Ascending aorta (tissue), 2 donors: Measurements from ENCODE around the gene PDCL2. TPM values are rescaled to one million over a fixed set of nuclear protein-coding genes. Genes with fewer than 3 reads are reported as not detected.

Experiments used
- DNase-seq, 2 donors: peaks; one replicate each; pipeline ENCODE4 v3.0.0-alpha.2; 2019; ENCODE audit warnings: low spot score in 2 of 2
- H3K27ac ChIP-seq, 2 donors: fragments of 200-600 bp; sonication (generic); one replicate each; pipeline ENCODE4 v1.5.1; 2016 to 2017; ENCODE audit warnings: mild to moderate bottlenecking in 1 of 2
- H3K27me3 ChIP-seq: fragments of 200-600 bp; sonication (generic); one replicate; pipeline ENCODE4 v1.5.1; 2017
- H3K36me3 ChIP-seq, 2 donors: fragments of 200-600 bp; sonication (generic); one replicate each; pipeline ENCODE4 v1.5.1; 2016
- H3K4me1 ChIP-seq, 2 donors: fragments of 200-600 bp; sonication (generic); one replicate each; pipeline ENCODE4 v1.5.1; 2016 to 2017; ENCODE audit warnings: mild to moderate bottlenecking in 1 of 2
- H3K4me3 ChIP-seq, 2 donors: fragments of 200-600 bp; sonication (generic); one replicate each; pipeline ENCODE4 v1.5.1; 2016 to 2017; ENCODE audit warnings: mild to moderate bottlenecking in 1 of 2
- H3K9me3 ChIP-seq, 2 donors: fragments of 200-600 bp; sonication (generic); one replicate each; pipeline ENCODE4 v1.5.1; 2016
- intact Hi-C: fragments of 100-400 bp; cut with DNase I; formaldehyde crosslinking; loops from one replicate; pipeline ENCODE4 v1.15.1; 2023
- total RNA-seq: library from RNA; depleted of rRNA; stranded (reverse); fragments of >200 nt; gene quantifications from one replicate; pipeline ENCODE4 v1.1.0, GENCODE V29; 2016
- TF ChIP-seq, protein P1 (sequence below), 3 experiments: fragments of 200-600 bp in 2 of 3; fragments of 450-650 bp in 1 of 3; sonication (generic) in 2 of 3; IDR thresholded peaks; one replicate each; pipeline ENCODE4 v1.5.1; 2016 to 2019; ENCODE audit warnings: antibody characterized with exemption in 3 of 3, mild to moderate bottlenecking in 1 of 3, moderate library complexity in 1 of 3

PDCL2 gene
- total RNA-seq, 1 donor from 2014 or later = not detected

DNA sequence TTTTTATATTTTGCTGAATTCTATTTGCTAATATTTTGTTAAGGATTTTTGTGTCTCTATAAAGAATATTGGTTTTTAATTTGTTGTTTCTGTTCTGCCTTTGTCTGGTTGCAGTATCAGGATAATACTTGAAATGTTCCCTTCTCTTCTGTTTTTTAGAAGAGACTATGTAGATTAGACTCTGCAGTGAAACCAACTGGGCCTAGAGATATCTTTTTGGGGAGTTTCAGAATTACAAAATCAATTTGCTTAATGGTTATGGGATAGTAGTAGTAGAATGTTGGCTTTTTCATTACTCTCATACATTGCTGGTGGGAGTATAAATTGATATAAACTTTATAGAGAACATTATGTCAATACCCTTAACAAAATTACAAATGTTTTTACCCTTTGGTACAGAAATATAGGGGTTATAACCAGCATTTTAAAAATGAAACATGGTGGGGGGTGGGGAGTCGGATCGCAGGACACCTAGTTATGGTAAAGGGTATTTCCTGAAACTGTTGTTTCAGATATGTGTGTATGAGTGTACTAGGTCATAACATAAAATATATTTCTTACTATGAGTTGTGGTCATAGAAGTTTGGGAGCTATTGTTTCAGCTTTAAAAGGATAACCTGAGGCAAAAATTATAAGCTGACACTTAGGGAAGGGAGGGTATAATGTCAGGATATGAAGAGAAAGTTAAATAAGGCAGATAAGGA lies 74.4 kb downstream of the PDCL2 start:
- Histone ChIP-seq H3K4me1 (no peaks in the 10 kb centered on the region), H3K4me3 (no peak overlapping the region), H3K9me3 (no peaks in the 10 kb centered on the region), H3K27me3 (no peaks in the 10 kb centered on the region), H3K36me3 (no peaks in the 10 kb centered on the region), H3K27ac (no peak overlapping the region)
- no peak for DNase-seq
- intact Hi-C loops = no loop called here
- TF ChIP-seq, protein P1, sequence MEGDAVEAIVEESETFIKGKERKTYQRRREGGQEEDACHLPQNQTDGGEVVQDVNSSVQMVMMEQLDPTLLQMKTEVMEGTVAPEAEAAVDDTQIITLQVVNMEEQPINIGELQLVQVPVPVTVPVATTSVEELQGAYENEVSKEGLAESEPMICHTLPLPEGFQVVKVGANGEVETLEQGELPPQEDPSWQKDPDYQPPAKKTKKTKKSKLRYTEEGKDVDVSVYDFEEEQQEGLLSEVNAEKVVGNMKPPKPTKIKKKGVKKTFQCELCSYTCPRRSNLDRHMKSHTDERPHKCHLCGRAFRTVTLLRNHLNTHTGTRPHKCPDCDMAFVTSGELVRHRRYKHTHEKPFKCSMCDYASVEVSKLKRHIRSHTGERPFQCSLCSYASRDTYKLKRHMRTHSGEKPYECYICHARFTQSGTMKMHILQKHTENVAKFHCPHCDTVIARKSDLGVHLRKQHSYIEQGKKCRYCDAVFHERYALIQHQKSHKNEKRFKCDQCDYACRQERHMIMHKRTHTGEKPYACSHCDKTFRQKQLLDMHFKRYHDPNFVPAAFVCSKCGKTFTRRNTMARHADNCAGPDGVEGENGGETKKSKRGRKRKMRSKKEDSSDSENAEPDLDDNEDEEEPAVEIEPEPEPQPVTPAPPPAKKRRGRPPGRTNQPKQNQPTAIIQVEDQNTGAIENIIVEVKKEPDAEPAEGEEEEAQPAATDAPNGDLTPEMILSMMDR (IDR thresholded peaks at IDR 0.05) = no peak

DNA sequence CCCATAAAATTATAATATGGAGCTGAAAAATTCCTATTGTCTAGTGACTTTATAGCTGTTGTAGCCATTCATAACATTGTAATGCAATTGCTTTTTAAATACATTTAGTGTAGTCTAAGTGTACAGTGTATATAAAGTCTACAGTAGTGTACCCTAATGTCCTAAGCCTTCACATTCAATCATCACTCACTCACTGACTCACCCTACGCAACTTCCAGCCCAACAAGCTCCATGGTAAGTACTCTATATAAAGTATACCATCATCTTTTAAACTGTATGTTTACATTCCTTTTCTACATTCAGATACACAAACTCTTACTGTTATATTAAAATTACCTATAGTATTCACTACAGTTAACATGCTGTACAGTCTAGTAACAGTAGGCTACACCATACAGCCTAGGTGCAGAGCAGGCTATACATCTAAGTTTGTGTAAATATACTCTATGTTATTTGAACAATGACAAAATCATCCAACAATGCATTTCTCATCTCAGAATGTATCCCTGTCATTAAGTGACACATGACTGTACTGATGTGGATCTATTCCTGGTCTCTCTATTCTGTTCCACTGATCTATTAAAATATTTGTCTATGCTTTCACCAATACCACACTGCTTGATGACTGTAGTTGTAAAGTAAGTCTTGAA lies 79.0 kb downstream of the PDCL2 start:
- Histone ChIP-seq H3K27me3 (no peaks in the 10 kb centered on the region), H3K4me3 (no peak overlapping the region), H3K4me1 (no peaks in the 10 kb centered on the region), H3K27ac (no peak overlapping the region), H3K36me3 (no peaks in the 10 kb centered on the region), H3K9me3 (no peaks in the 10 kb centered on the region)
- intact Hi-C loops = no loop called here
- no peak for DNase-seq
- TF ChIP-seq, protein P1 (IDR thresholded peaks at IDR 0.05) = no peak

DNA sequence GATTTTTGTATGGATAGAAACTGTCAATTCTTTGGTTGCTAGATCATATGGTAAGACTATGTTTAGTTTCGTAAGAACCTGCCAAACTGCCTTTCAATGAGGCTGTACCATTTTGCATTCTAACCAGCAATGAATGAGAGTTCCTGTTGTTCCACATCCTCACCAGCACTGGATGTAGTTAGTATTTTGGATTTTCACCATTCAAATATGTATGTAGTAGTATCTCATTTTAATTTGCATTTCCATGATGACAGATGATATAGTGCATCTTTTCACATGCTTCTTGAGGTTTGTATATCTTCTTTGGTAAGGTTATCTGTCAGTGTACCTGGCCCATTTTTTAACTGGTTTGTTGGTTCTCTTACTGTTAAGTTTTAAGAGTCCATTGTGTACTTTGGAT lies 80.0 kb downstream of the PDCL2 start:
- Histone ChIP-seq H3K27ac (no peak overlapping the region), H3K27me3 (no peaks in the 10 kb centered on the region), H3K4me1 (no peaks in the 10 kb centered on the region), H3K9me3 (no peaks in the 10 kb centered on the region), H3K36me3 (peaks cover 0 to 3% of the 10 kb centered on the region in 2 donors), H3K4me3 (no peak overlapping the region)
- intact Hi-C loops = no loop called here
- no peak for DNase-seq
- TF ChIP-seq, protein P1 (IDR thresholded peaks at IDR 0.05) = no peak

DNA sequence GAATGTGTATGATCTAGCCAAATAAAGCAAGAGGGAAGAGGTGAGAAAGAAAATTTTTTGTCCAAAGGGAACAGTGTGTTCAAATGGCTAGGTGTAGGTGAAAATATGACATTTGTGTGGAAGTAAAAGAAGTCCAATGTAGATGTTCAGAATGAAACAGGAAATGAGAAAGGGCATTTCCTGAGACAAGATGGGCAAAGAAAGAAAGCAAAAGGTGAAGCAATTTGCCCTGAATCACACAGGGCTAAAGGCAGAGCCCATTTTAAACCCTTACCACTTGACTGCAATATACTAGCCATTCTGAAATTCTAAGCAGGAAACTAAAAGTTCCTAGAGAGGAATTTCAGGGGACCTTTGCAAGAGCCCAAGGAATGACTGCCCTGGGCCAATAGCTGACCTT lies 81.4 kb downstream of the PDCL2 start:
- no peaks in the 10 kb centered on the region for H3K4me1 ChIP-seq
- peaks cover 0 to 10% of the 10 kb centered on the region in 2 donors for H3K36me3 ChIP-seq
- H3K27ac ChIP-seq = no peak overlapping the region
- DNase-seq = no peak
- no peak overlapping the region for H3K4me3 ChIP-seq
- H3K27me3 ChIP-seq = no peaks in the 10 kb centered on the region
- H3K9me3 ChIP-seq = no peaks in the 10 kb centered on the region
- intact Hi-C loops = no loop called here
- TF ChIP-seq, protein P1 (IDR thresholded peaks at IDR 0.05) = no peak

DNA sequence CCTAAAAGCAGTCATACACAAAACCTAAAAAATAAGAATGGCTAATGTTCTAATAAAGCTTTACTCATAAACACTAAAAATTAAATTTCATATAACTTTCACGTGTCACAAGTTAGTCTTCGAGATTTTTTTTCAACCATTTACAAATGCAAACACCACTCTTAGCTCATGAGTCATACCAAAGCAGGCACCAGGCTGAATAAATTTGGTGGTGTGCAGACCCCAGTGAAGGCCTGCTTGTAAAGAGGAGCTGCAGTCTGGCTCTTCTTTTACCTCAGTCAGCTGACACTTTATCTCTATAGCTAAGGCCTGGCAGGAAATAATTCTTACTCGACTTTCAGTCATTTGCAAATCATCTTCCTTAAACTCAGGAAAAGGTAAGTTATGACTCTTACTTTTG lies 82.8 kb downstream of the PDCL2 start:
- H3K27me3 ChIP-seq = no peaks in the 10 kb centered on the region
- DNase-seq = no peak
- peaks cover 0 to 10% of the 10 kb centered on the region in 2 donors for H3K36me3 ChIP-seq
- no peaks in the 10 kb centered on the region for H3K4me1 ChIP-seq
- H3K9me3 ChIP-seq = no peaks in the 10 kb centered on the region
- TF ChIP-seq, protein P1 (IDR thresholded peaks at IDR 0.05) = no peak
- no peak overlapping the region for H3K27ac ChIP-seq
- no peak overlapping the region for H3K4me3 ChIP-seq
- intact Hi-C loops = no loop called here
